Inflammatory macrophage treated with lipopolysaccharide for 1 hour (primary cell): ENCODE measurements around the gene SLC1A4.
"Not testable (repeated sequence)": the region's sequence is repeated elsewhere in the genome, so short reads cannot be mapped to it uniquely, and the experiment has no call there.

ENCODE experiments used
- DNase-seq, 2 donors: peaks; one replicate each; pipeline ENCODE4 v3.0.0-alpha.2; 2020 to 2022

The SLC1A4 gene

GRCh38 chr2:65027616-65028244, 38.5 kb downstream of the SLC1A4 start:
- DNase-seq = peak in 1 of 2 donors; percentile 46

DNA sequence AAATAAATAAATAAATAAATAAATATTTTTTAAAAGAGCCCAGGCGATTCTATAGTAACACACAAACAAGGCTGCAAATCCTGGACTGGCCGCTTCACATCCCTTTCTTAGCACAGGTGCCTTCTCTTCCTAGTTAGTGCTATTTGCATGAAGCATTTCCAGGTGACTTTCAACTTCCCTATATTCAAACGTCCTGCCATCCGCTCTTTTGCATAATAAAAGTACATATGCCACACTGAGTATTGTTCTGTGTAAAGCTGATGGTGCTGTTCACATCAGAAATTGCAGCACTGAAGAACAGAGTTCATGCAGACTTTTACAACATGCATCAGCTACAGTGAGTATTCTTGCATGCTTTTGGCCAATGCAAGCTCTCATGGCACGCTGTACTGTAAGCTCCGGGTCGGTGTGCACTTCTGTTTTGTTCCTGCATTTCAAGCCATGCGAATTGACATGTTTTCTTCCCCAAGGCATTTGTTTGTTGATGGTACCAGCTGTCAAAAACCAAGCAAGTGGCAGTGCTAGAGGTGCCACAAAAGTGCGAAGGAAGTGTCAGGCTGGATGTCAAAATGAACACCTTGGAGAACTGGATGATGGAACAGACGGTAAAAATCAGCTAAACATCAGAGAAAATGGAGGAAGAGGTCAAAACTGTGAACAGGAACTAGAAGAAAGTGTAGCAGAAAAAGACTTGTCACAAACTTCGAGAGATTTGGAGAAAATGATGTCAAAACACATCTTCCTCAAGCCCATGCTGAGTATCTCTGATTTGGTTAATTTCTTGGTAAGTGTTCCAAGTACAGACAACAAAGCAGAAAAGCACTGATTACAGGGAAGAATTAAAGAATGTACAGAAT, 41.5 kb downstream of the SLC1A4 start:
- no peak for DNase-seq

DNA sequence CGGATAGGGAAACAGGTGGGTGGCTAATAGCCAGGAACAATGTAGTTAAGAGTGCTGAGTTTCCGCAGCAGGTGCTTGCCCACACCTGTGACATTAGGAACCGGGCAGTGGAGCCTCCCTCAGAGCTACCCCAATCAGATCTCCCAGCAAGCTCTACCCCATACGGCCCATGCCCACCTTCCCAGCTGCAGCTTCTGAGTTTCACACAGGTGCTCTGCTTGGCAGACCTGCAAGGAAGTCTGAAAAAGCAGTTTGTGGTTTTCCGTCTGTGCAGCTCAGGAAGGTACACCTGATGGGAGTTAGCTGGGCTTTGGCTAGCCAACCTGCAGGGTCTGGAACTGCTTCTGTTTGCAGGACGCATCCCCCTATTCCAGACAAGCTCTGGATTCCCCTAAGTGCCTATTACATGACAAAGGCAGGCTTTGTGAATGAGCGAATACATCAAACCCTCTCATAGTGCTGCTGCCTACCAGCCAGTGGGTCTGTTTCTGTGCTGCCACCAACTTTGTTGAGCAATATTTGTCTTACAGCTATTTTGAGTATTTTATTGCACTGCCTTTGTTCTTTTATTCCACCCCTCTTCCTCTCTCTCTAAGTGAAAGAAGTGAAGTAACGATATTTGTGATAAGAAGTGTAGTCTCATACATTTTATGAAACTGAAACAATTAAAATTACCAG, 42.3 kb downstream of the SLC1A4 start:
- no peak for DNase-seq

- DNase-seq = no peak
These were observed 43.1 kb downstream of the SLC1A4 start for GRCh38 chr2:65032019-65032975.

DNA sequence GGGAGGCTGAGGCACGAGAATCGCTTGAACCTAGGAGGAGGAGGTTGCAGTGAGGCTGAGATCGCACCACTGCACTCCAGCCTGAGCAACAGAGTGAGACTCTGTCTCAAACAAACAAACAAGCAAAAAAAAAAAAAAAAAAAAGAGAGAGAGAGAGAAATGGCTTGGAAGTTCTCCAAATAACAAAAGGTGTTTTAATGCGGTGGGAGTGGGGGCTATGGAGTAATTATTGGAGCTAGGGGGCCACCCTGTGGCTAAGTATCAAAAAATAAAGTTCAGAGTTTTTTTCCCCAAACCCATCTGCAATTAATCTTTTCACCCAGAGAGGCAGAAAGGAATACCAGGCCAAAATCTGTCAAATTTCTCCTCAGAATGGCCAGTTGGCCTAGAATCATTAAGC, 44.0 kb downstream of the SLC1A4 start:
- DNase-seq = no peak

DNA sequence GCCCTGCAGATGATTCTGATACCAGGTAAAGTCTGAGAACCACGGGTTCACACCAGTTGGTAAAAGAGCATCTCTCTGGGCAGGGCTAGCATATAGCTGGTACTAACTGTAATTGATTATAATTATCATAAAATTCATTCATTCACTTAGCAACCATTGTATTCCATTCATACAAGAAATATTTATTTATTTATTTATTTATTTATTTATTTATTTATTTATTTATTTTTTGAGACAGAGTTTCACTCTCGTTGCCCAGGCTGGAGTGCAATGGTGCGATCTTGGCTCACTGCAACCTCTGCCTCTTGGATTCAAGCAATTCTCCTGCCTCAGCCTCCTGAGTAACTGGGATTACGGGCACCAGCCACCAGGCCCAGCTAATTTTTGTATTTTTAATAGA, 44.5 kb downstream of the SLC1A4 start:
- not testable (repeated sequence) for DNase-seq

DNA sequence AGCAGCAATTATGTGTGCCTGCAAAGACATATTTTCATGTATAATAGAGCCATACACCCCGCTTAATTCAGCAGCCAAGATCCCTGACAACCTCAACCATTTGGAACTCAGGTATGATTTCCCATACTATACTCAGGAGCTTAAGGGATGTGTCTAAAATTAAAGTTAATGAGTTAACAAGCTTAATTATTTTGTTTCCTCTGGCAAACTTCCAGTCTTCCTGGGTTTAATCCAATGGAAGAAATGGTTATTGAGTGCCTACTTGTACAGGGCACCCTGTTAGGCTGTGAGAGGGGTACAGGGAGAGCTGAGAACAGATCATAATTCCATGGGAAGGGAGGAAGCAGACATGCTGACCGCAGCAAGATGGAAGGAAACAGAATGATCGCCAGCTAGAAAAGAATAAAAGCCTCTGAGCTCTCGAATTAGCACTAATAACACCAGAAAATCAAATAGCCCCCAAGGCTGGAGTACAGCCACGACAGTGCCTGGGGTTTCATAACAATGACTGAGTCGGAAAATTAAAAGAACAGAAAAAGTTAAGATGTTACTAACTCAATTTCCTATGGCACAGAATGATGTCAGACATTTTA, 46.2 kb downstream of the SLC1A4 start:
- DNase-seq = no peak

- DNase-seq = no peak
These were observed 48.0 kb downstream of the SLC1A4 start for GRCh38 chr2:65037178-65037577.

GRCh38 chr2:65039640-65040039, 50.4 kb downstream of the SLC1A4 start:
- DNase-seq = no peak

DNA sequence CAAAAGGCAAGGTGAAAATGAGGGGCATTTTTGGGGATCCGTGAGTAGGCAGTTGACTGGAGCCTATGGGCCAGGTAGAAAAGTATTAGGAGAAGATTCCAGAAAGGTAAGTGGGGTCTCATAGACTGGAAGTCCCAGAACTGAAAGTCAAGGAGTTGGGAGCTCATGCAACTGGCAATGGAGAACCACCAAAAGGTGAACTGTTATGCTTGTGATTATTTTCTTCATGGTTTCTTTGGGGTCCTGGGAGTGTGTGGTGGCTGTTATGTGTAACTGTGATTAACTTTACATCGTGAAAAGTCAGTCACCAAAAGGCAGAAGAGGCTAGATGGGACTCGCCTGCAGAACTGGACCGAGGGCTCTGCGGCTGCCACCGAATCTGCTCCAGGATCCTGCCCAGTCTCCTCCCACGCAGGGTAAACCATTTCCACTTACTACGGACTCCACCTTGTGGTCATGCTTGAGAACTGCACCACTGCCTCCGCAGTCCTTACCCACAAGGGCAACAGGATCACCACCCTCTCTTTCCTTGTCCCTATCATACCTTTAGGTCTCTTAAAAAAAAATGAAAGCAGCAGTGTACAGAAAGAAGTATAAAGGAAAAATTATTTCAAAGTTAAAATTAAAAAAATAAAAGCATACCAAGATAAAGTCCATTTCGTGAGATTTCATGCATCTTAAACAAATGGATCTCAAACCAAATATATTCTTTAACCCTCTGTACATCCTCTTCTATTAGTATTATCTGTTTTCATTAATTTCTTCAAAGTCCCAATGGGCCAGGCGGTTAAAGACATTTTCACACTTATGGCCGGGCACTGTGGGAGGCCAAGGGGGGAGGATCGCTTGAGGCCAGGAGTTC, 51.4 kb downstream of the SLC1A4 start:
- peak; percentile 83 to 94 for DNase-seq

DNA sequence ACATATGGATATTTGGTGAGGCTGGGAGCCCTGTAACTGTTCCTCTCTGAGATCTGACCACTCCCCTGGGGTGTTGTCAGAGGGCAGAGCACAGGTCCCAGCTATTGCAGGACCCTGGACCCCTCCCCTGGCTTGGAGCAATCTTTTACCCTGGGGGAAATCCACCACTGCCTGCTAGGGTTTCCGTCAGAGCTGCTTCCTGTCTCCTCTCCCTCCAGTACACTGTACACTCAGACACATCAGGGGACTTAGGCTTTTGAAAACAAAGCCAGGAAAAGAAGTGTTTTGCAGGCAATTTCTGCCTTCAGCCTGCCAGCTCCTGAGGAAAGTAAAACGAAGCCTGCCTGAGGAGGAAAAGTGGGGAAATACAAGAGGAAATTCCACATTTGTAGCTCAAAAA, 53.8 kb downstream of the SLC1A4 start:
- no peak for DNase-seq

- no peak for DNase-seq
These were observed 55.0 kb downstream of the SLC1A4 start for GRCh38 chr2:65044097-65044735.

DNA sequence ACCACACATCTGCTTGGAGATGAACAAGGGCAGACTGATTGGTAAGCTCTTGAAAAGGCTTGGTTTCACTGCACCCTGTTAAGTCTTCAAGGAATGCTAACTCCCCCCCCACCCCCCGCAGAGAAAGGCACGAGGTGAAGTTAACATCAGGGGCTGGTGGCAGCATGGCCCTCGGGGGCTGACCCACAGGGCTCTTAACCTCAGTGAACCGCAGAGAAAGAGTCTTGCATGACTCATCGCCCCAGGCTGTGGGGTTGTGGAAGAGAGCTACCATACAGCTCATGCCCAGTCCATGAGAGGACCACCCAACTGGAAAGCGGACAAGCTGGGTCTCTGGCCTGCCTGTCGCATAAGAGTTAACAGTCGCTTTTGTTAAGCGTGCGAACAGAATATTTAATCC, 56.5 kb downstream of the SLC1A4 start:
- DNase-seq = no peak

- no peak for DNase-seq
These were observed 57.6 kb downstream of the SLC1A4 start for GRCh38 chr2:65046633-65047407.

DNA sequence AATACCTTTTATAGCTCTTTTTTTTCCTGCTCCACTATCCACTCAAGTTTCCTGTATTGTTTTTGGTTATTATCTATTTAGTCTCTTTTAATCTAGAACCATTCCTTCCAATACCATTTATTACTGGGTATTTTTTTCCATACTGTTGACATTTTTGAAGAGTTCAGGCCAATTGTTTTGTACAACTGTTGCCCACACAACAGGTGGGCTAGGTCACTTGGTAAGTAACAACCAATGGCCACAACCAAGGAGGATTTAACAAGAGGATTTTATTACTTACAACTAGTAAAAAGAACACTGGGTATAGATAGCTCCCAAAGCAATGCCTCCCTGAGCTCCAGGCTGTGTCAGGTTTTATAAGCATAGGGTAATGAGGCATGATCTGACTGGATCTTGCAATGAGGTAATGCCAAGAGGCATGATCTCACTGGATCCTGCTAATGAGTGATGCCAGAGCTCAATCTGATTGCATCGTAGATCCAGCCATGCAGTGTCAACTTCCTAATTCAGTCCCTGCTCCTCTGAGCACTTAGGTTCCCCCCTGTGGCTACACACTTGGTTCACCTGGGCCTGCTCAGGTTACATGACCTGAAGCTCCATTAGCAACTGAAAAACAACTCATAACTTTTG, 59.9 kb downstream of the SLC1A4 start:
- DNase-seq = no peak

GRCh38 chr2:65050931-65051330, 61.7 kb downstream of the SLC1A4 start:
- no peak for DNase-seq

DNA sequence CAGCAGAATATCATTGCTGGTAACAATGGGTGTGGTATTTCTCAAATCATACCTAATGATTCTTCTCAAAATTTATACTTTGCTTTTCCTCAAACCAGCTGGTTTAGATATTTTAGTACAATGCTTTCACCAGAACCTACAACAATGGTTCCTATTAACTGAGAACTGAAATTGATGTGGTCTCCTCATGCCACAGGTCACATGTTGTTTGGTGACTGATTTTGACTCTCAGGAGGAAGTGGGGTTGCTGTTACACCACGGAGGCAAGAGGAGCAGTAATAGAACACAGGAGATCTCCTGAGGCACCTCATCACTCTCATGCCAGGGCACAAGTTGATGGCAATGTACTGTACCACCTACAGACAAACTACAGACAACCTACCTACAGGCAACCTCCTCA, 64.0 kb downstream of the SLC1A4 start:
- DNase-seq = peak; percentile 58 to 82

- DNase-seq = no peak
These were observed 65.7 kb downstream of the SLC1A4 start for GRCh38 chr2:65054749-65055421.
